ENCODE measurements around the gene B3GNT7. TPM values are rescaled to one million over a fixed set of nuclear protein-coding genes. Genes with fewer than 3 reads are reported as not detected.
"Not testable (repeated sequence)": the region's sequence is repeated elsewhere in the genome, so short reads cannot be mapped to it uniquely, and the experiment has no call there.

B3GNT7 gene
- polyA plus RNA-seq, 1 donor, result 0.48 TPM

GRCh38 chr2:231364961-231365810 is 30.3 kb upstream of the B3GNT7 start:
- no peak for DNase-seq (ENCODE audit: low read depth)

- no peak for DNase-seq (ENCODE audit: low read depth)
These were observed 28.3 kb upstream of the B3GNT7 start for GRCh38 chr2:231367178-231367577.

GRCh38 chr2:231369580-231370428 is 25.7 kb upstream of the B3GNT7 start:
- DNase-seq (ENCODE audit: low read depth), result no peak

GRCh38 chr2:231370429-231370748 is 25.1 kb upstream of the B3GNT7 start:
- no peak for DNase-seq (ENCODE audit: low read depth)

GRCh38 chr2:231370749-231371429 is 24.6 kb upstream of the B3GNT7 start:
- no peak for DNase-seq (ENCODE audit: low read depth)

- DNase-seq (ENCODE audit: low read depth), result no peak
These were observed 24.0 kb upstream of the B3GNT7 start for GRCh38 chr2:231371430-231372054.

GRCh38 chr2:231372326-231372725 is 23.2 kb upstream of the B3GNT7 start:
- DNase-seq (ENCODE audit: low read depth), result no peak

- no peak for DNase-seq (ENCODE audit: low read depth)
These were observed 22.3 kb upstream of the B3GNT7 start for GRCh38 chr2:231373184-231373583.

GRCh38 chr2:231373786-231374349 is 21.6 kb upstream of the B3GNT7 start:
- no peak for DNase-seq (ENCODE audit: low read depth)

- no peak for DNase-seq (ENCODE audit: low read depth)
These were observed 20.7 kb upstream of the B3GNT7 start for GRCh38 chr2:231374771-231375170.

- not testable (repeated sequence) for DNase-seq (ENCODE audit: low read depth)
These were observed 19.4 kb upstream of the B3GNT7 start for GRCh38 chr2:231375994-231376615.

GRCh38 chr2:231376857-231377256 is 18.7 kb upstream of the B3GNT7 start:
- DNase-seq (ENCODE audit: low read depth), result no peak

- no peak for DNase-seq (ENCODE audit: low read depth)
These were observed 17.3 kb upstream of the B3GNT7 start for GRCh38 chr2:231378026-231378722.

- DNase-seq (ENCODE audit: low read depth), result no peak
These were observed 16.0 kb upstream of the B3GNT7 start for GRCh38 chr2:231379266-231380215.

GRCh38 chr2:231380307-231380706 is 15.2 kb upstream of the B3GNT7 start:
- no peak for DNase-seq (ENCODE audit: low read depth)

- DNase-seq (ENCODE audit: low read depth), result no peak
These were observed 14.3 kb upstream of the B3GNT7 start for GRCh38 chr2:231380991-231381847.

GRCh38 chr2:231382116-231382515 is 13.4 kb upstream of the B3GNT7 start:
- no peak for DNase-seq (ENCODE audit: low read depth)

GRCh38 chr2:231383416-231384108 is 11.9 kb upstream of the B3GNT7 start:
- no peak for DNase-seq (ENCODE audit: low read depth)

Data from forelimb muscle (tissue), 1 donor.